HG03565 (cell line): ENCODE measurements around the gene TPST1.

ENCODE experiments used
- ATAC-seq: cut with Tn5 transposase; IDR thresholded peaks from one replicate; pipeline ENCODE4 v1.9.1; 2021; ENCODE audit warnings: mild to moderate bottlenecking, moderate library complexity; ENCODE audit not compliant: unreplicated experiment

Gene TPST1

DNA sequence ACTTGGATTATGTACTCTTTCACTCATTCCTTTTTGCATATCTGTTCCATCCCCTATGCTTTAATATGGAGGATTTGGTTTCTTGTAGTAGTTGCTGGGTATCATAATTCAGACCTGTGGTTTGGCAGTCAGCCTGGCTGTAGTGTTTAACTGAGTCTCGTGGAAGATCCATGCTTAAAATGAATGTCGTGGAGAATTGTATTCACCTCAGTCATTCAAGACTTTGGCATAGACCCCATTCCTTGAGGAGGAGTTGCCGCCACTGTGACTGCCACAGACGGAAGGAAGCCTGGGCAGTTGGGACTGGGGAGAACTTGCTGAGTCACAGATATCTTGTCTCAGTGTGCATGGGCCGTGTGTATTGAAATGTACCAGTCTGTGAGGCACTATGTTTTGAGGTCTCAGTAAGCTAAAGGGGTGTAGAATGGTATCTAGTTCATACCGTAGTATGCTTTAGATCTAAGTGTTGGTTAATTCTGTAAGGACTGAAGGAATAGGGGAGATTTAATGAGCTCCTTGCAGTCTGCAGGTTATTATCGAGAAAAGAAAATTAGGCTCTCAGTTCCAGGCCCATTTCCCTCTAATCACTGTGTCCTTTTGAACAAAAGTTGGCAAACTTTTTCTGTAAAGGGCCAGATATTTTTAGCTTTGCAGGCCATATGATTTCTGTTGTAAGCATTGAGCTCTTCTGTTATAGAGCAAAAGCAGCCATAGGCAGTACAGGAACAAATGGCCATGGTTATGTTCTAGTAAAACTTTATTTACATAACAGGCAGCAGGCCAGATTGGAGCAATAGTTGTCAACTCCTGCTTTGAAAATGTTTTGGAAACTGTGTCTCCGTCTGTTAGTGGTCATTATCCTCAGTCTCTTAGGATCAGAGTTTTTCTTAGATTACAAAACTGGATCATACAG, 76.8 kb downstream of the TPST1 start:
- no peak for ATAC-seq

GRCh38 chr7:66282591-66282935, 77.4 kb downstream of the TPST1 start:
- no peak for ATAC-seq

DNA sequence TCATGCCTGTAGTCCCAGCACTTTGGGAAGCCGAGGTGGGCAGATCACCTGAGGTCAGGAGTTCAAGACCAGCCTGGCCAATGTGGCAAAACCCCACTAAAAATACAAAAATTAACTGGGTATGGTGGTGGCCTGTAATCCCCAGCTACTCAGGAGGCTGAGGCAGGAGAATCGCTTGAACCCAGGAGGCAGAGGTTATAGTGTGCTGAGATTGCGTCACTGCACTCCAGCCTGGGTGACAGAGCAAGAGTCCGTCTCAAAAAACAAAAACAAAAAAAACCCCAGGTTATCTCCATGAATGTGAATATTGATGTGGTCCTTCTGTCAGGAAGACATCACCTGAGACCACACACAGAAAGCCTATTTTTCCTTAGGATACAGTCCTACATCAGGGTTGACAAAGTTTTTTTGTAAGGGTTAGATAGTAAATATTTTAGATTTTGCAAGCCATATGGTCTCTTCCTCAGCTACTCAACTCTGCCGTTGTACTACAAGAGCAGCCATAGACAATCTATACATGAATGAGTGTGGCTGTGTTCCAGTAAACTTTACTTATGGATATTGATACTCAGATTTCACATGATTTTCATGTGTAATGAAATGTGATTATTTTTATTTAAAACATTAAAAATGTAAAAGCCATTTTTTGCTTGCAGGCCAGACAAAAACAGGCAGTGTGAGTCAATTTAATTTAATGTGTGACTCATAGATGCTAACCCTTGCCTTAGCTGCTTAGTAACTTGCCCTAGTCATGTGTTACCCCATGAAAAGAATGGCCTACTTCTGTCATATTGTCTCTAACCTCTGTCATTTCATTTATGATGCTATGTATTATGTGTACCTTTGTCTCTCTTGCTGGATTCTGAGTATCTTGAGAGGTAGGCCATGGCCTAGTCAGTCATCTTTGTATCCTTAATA, 78.1 kb downstream of the TPST1 start:
- ATAC-seq, result no peak

GRCh38 chr7:66296001-66296521, 90.9 kb downstream of the TPST1 start:
- ATAC-seq, result no peak

DNA sequence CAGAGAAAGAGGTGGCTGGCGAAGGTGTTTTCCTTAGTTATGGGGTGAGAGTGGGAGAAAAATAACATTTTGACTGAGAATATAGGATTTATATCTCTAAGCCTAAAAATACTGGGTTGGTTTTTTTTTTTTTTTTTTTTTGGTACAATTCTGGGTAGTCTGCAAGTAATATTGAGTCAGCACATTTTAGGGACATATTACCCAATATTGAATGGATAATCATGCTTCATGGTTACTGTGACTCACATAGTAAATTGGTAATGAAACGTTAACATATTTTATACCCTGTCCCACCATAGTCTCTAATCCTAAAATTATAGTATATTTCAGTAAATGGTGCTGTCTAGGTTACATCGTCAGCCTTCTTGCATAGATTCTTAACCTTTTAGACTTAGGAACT, 91.4 kb downstream of the TPST1 start:
- ATAC-seq, result no peak

- no peak for ATAC-seq
Observed at GRCh38 chr7:66297579-66297978, 92.4 kb downstream of the TPST1 start.

DNA sequence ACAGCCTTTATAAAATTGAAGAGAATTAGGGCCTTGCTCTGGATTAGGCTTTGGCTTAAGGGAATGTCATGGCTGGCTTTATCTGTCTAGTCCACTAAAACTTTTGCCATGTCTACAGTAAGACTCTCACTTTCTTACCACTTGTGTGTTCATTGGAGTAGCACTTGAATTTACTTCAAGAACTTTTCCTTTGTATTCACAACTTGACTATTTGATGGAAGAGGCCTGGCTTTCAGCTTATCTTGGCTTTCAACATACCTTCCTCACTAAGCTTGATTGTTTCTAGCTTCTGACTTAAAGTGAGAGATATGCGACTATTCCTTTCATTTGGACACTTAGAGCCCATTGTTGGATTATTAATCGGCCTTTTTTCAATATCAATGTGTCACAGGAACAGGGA, 96.1 kb downstream of the TPST1 start:
- ATAC-seq, result no peak

DNA sequence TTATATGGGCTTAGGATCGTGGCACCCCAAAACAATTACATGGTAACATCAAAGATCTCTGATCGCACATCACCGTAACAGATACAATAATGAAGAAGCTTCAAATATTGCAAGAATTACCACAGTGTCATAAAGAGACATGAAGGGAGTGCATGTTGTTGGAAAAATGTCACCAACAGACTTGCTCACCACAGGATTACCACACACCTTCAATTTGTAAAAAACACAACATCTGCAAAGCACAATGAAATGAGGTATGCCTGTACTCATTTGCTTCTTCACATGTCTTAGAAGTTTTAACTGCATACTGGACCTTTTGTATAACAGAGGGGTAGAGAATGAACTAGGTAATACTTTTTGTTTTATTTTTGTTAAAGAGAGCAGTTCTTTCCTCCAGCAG, 96.6 kb downstream of the TPST1 start:
- ATAC-seq, result no peak

- ATAC-seq, result no peak
Observed at GRCh38 chr7:66303454-66304155, 98.5 kb downstream of the TPST1 start.

DNA sequence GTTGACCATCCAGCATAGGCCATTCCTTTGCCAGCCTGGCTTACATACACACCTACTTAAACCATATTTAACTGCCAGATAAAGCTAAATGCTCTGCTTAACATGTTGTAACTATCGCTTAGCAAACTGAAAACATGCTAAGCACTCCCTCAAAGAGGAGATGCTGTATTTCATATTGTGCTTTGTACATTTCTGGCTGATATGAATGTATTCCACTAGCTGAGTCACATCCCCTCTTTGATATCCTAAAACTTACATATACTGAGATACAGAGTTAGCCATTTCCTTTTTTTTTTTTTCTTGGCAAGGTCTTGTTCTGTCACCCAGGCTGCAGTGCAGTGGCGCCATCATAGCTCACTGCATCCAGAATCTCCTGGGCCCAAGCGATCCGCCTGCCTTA, 99.4 kb downstream of the TPST1 start:
- ATAC-seq, result no peak

GRCh38 chr7:66306243-66306642, 101.1 kb downstream of the TPST1 start:
- no peak for ATAC-seq

DNA sequence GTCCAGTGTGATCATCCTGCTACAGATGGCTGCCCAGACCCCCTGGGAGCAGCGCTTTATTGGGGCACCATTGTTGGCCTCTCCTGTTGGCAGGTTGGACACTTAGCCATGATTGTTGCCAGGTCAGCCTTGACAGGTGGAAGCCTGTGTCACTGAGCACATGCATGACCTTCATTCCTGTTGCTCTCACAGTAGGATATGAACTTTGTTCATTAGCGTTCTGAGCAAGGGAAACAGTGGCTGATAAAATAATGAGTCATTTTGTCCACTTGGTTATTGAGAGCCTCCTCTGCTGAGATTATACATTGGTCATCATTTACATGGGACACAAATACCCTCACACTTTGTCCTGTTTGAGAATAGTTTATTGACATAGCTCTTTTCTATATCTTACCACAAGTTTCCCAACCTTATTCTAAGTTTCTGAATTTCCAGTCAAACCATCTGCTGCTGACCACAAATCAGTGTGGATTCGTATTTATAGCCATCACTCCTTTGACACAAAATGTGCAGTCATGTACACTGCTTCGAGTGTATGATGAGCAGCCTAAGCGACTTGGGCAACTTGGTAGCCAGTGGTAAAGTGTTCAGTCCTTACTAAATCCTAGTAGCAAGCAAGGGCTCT, 102.6 kb downstream of the TPST1 start:
- ATAC-seq, result no peak

- no peak for ATAC-seq
Observed at GRCh38 chr7:66308411-66308810, 103.3 kb downstream of the TPST1 start.

GRCh38 chr7:66310620-66311019, 105.5 kb downstream of the TPST1 start:
- ATAC-seq, result no peak

- ATAC-seq, result no peak
Observed at GRCh38 chr7:66313886-66314568, 108.9 kb downstream of the TPST1 start.

GRCh38 chr7:66315192-66315591, 110.1 kb downstream of the TPST1 start:
- no peak for ATAC-seq

DNA sequence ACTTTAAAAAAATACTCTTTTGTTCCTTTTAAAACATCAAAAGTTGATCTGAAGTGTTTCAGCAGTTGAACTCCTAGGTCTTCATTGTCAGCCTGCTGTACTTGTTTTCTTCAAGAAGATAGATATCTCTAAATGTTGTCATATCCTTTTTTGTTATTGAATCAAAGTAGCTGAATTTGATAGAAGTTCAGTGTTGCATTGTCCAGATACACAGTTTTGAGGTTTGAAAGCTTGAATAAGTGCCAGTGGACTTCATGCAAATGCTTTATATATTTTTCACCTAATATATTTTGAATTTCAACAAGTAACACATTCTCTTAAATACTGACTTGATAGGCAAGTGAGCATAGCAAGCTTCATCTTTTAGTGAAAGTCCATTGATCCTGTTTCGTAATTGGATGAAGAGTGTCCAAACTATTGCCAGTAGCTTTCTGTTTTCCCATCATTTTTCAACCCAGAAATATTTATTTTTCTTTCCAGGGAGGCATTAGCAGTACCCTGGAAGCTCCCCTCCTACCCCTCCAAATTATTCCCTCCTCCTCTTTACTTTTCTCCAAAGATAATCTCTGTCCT, 114.4 kb downstream of the TPST1 start:
- no peak for ATAC-seq

- ATAC-seq, result no peak
Observed at GRCh38 chr7:66321283-66321682, 116.1 kb downstream of the TPST1 start.

- ATAC-seq, result no peak
Observed at GRCh38 chr7:66323114-66323796, 118.1 kb downstream of the TPST1 start.
